GM19463 (cell line): ENCODE data around the gene HRH2.
"Not testable (repeated sequence)": the region's sequence is repeated elsewhere in the genome, so short reads cannot be mapped to it uniquely, and the experiment has no call there.

ENCODE experiments used
- ATAC-seq: cut with Tn5 transposase; IDR thresholded peaks from one replicate; pipeline ENCODE4 v1.9.1; 2021; ENCODE audit warnings: mild to moderate bottlenecking, moderate library complexity; ENCODE audit not compliant: unreplicated experiment

HRH2 gene

GRCh38 chr5:175646251-175646650, 11.6 kb upstream of the HRH2 start:
- ATAC-seq = no peak

- no peak for ATAC-seq
Measured at GRCh38 chr5:175649967-175650366, 7.9 kb upstream of the HRH2 start.

GRCh38 chr5:175650430-175651205, 7.3 kb upstream of the HRH2 start:
- ATAC-seq = not testable (repeated sequence)

- ATAC-seq = no peak
Measured at GRCh38 chr5:175652741-175653663, 4.9 kb upstream of the HRH2 start.

DNA sequence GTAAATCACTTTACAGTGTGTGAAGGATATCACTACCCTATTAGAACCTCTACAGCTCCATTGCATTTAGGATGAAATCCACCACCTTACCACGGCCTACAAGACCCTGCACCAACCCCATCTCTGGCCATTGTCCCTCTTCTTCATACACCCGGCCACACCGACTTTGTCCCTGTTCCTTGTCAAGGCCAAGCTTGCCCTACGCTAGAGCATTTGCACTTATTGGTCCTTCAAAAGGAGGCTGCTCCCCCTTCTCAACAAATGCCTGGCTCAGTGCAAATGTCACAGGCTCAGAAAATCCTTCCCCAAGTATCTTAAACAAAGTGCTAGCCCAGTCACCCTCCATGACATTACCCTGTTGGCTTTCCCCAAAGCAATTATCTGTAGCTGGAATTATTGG, 4.1 kb upstream of the HRH2 start:
- ATAC-seq = no peak

DNA sequence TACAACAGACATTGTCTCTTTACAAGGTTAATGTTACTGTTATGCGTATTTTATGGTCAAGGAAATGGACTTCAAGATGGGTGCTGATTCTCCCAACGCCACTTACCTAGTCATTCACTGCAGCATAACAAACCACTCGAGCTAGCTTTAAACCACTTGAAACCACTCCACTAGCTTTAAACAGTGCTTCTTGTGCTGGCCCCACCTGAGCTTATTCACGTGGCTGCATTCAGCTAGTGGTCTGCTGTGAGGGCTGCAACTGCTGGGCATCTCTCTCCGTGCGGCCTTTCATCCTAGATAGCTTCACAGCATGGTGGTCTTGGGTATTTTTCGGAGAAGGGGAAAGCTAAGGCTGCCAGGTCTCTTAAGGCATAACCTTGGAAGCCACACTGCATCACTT, 3.5 kb upstream of the HRH2 start:
- no peak for ATAC-seq

- ATAC-seq = no peak
Measured at GRCh38 chr5:175654807-175655206, 3.1 kb upstream of the HRH2 start.

- no peak for ATAC-seq
Measured at GRCh38 chr5:175655411-175655810, 2.5 kb upstream of the HRH2 start.

DNA sequence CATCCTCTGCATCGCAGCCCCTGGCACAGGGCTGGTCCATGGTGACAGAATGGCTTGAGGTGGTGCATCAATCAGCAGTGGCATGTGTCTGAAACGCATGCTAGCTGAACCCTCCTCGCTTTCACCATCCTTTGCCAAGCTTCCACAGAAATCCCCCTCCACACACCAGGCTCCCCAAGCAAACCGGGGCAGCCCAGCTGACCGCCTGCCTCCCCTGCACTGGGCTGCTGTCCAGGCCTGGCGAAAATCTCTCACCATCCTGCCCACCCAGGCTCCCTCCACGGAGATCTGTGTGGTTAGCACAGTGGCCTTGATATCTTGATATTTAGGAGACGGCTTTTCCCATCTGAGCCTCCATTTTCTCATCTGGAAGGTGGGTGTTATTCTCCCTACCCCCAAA, 905 bp upstream of the HRH2 start:
- ATAC-seq = no peak

GRCh38 chr5:175658299-175659145, 651 bp downstream of the HRH2 start:
- ATAC-seq = no peak

GRCh38 chr5:175659546-175660253, 1.8 kb downstream of the HRH2 start:
- ATAC-seq = no peak

- ATAC-seq = no peak
Measured at GRCh38 chr5:175663186-175664184, 5.6 kb downstream of the HRH2 start.

- no peak for ATAC-seq
Measured at GRCh38 chr5:175664723-175665122, 6.9 kb downstream of the HRH2 start.

GRCh38 chr5:175666216-175666615, 8.3 kb downstream of the HRH2 start:
- no peak for ATAC-seq

- no peak for ATAC-seq
Measured at GRCh38 chr5:175668006-175668405, 10.1 kb downstream of the HRH2 start.

DNA sequence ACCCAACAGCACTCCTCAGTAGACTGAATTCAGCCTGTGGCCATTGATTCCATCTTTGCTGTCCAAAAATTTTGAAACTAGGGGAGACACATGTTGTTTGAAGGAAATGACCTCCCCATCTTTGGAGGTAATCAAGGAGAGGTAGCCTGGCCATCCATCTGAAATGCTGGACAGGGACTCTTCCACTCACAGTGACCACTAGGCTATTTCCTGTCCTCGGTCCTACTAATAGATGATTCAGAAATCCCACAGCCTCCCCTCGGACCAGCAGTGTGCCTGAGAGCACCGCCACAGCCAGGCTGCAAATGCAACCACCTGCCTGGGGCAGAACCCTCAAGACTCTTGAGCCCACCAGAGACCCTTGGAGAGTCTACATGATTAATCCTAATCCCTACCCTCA, 12.5 kb downstream of the HRH2 start:
- no peak for ATAC-seq

DNA sequence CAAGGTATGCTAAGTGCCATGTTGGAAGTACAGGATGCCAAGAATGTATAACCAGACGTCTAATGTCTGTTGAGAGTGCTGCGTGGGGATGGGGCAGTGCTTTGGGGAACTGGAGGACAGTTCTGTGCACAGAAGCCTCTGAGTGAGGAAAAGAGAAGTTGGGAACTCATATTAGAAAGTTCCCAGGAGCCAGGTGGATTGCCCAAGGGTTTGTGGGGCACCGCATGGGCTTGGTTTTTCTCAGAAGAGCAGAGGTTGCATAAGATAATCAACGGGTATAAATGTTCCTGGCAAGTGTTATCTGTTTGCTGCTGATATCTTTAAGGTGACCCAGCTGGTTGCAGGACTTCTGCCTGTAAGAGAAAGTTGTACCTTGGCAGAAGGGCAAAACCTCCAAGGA, 13.1 kb downstream of the HRH2 start:
- ATAC-seq = no peak

GRCh38 chr5:175672976-175673648, 15.2 kb downstream of the HRH2 start:
- no peak for ATAC-seq
